B cell (primary cell): Measurements from ENCODE around the gene DNASE2B.

Experiments used
- EZH2 ChIP-seq: IDR thresholded peaks from 2 replicates; pipeline ENCODE4 v1.6.1; 2012; ENCODE audit warnings: borderline replicate concordance, low read depth, mild to moderate bottlenecking, moderate library complexity, low read length; ENCODE audit not compliant: insufficient read depth, poor library complexity, severe bottlenecking
- TF ChIP-seq, protein P1 (sequence below): fragments of 200-600 bp; IDR thresholded peaks from one replicate; pipeline ENCODE4 v1.8.0; 2022; ENCODE audit warnings: antibody characterized with exemption, mild to moderate bottlenecking

DNA sequence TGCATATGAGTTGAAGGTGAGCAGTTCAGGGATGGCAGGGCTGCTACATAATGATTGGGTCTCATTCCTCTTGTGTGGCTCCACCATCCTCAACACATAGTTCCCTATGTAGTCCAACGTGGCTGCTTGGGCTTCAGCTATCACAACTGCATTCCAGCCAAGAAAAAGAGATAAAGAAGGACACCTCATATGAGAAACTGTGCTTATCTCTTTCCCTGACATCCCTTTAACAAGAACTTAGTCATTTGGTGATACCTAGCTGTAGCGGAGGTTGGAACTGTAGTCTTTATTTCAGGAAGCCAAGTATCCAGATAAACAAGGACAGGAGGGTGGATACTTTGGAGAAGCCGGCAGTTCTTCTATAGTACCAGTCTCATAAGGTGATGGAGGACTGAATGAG lies 42.7 kb upstream of the DNASE2B start:
- TF ChIP-seq, protein P1, sequence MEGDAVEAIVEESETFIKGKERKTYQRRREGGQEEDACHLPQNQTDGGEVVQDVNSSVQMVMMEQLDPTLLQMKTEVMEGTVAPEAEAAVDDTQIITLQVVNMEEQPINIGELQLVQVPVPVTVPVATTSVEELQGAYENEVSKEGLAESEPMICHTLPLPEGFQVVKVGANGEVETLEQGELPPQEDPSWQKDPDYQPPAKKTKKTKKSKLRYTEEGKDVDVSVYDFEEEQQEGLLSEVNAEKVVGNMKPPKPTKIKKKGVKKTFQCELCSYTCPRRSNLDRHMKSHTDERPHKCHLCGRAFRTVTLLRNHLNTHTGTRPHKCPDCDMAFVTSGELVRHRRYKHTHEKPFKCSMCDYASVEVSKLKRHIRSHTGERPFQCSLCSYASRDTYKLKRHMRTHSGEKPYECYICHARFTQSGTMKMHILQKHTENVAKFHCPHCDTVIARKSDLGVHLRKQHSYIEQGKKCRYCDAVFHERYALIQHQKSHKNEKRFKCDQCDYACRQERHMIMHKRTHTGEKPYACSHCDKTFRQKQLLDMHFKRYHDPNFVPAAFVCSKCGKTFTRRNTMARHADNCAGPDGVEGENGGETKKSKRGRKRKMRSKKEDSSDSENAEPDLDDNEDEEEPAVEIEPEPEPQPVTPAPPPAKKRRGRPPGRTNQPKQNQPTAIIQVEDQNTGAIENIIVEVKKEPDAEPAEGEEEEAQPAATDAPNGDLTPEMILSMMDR = no peak
- no peak for TF ChIP-seq EZH2
